Activated gamma-delta T cell treated with anti-CD3 and anti-CD28 coated beads, Interleukin-2, amount 50 U/mL, for 16 hours (primary cell): ENCODE results near the gene MAP3K15.

Experiments used
- DNase-seq: peaks from one replicate; pipeline ENCODE4 v3.0.0-alpha.2; 2020; ENCODE audit warnings: low read depth

The MAP3K15 gene

GRCh38 chrX:19343535-19344408 is 171.5 kb downstream of the MAP3K15 start, which contains the start of gene PDHA1:
TSS of gene PDHA1 (plus strand) at chrX:19343927. CDS start at chrX:19344038, 111 bp downstream.
- peak; percentile 85 for DNase-seq

- DNase-seq: no peak
Measured at GRCh38 chrX:19343085-19343534, 172.2 kb downstream of the MAP3K15 start.

- no peak for DNase-seq
Measured at GRCh38 chrX:19342331-19342906, 172.9 kb downstream of the MAP3K15 start.

GRCh38 chrX:19334945-19335626 is 180.2 kb downstream of the MAP3K15 start:
- DNase-seq: no peak

- DNase-seq: no peak
Measured at GRCh38 chrX:19332983-19333382, 182.3 kb downstream of the MAP3K15 start.

- no peak for DNase-seq
Measured at GRCh38 chrX:19331831-19332230, 183.5 kb downstream of the MAP3K15 start.

GRCh38 chrX:19326567-19326966 is 188.7 kb downstream of the MAP3K15 start:
- no peak for DNase-seq
